Body of pancreas (tissue), 4 donors: ENCODE data around the gene KIF24. TPM values are rescaled to one million over a fixed set of nuclear protein-coding genes. Genes with fewer than 3 reads are reported as not detected.
"Not testable (repeated sequence)": the region's sequence is repeated elsewhere in the genome, so short reads cannot be mapped to it uniquely, and the experiment has no call there.

Source experiments
- ATAC-seq: fragments of 150-250 bp; one replicate; pipeline ENCODE4 v1.9.1; 2016
- DNase-seq, 4 donors: peaks; one replicate each; pipeline ENCODE4 v3.0.0-alpha.2; 2019
- H3K27ac ChIP-seq, 4 donors: fragments of 200-600 bp; sonication (generic); 1 replicate in 3 of 4; 2 replicates in 1 of 4; pipeline versions ENCODE4 v1.5.1 to v1.6.1; 2016 to 2019; ENCODE audit warnings: mild to moderate bottlenecking in 1 of 4, mixed read lengths in 1 of 4, moderate library complexity in 1 of 4
- H3K27me3 ChIP-seq, 2 donors: fragments of 200-600 bp; sonication (generic); one replicate each; pipeline ENCODE4 v1.6.0; 2016; ENCODE audit warnings: mild to moderate bottlenecking in 1 of 2
- H3K36me3 ChIP-seq, 2 donors: fragments of 200-600 bp; sonication (generic); replicated peaks in 1 of 2; 2 replicates each; pipeline ENCODE4 v1.5.1; 2016; ENCODE audit warnings: low read depth in 2 of 2; ENCODE audit not compliant: insufficient read depth in 1 of 2
- H3K4me1 ChIP-seq: fragments of 200-600 bp; sonication (generic); one replicate; pipeline ENCODE4 v1.6.0; 2016
- H3K4me3 ChIP-seq, 2 donors: fragments of 200-600 bp; sonication (generic); 1 replicate in 1 of 2; 2 replicates in 1 of 2; pipeline ENCODE4 v1.5.1; 2016 to 2019
- H3K9me3 ChIP-seq, 3 donors: fragments of 200-600 bp; sonication (generic); 1 replicate in 2 of 3; 2 replicates in 1 of 3; pipeline ENCODE4 v1.5.1; 2016
- CTCF ChIP-seq, 7 experiments: fragments of 450-650 bp in 4 of 7; fragments of 200-600 bp in 3 of 7; sonication (generic) in 3 of 7; IDR thresholded peaks; one replicate each; pipeline ENCODE4 v1.5.1; 2016 to 2019; ENCODE audit warnings: antibody characterized with exemption in 7 of 7
- POLR2A ChIP-seq, 3 donors: fragments of 450-650 bp; IDR thresholded peaks; one replicate each; pipeline ENCODE4 v1.6.1; 2016; ENCODE audit warnings: antibody characterized with exemption in 3 of 3, mild to moderate bottlenecking in 2 of 3
- WGBS, 2 donors: methylation state at CpG; one replicate each; pipeline ENCODE4 v1.1.5; 2017; 5-methylcytosine and 5-hydroxymethylcytosine counted together
- intact Hi-C: fragments of 100-400 bp; cut with DNase I; formaldehyde crosslinking; loops from one replicate; pipeline ENCODE4 v1.15.1; 2023
- total RNA-seq, 2 donors: library from RNA; depleted of rRNA; stranded (reverse); fragments of >200 nt; gene quantifications; one replicate each; pipeline ENCODE4 v1.1.0, GENCODE V29; 2016

Gene KIF24
- total RNA-seq, 2 donors from 2014 or later, result 0.26 to 0.33 TPM

- ATAC-seq, result peak; percentile 90
- H3K36me3 ChIP-seq, result no peaks in the 10 kb centered on the region
- peaks cover 75% of the 10 kb centered on the region for H3K4me1 ChIP-seq
- WGBS, 2 donors, result 29 to 62% methylated on average over 2 to 5 of the region's 5 CpGs
- H3K4me3 ChIP-seq, result no peak overlapping the region
- H3K27ac ChIP-seq, result peak overlapping the region; percentile 76 to 95 (median 87)
- no peaks in the 10 kb centered on the region for H3K27me3 ChIP-seq
- DNase-seq, result peak; percentile 87 to 93 (median 90)
- H3K9me3 ChIP-seq, result no peaks in the 10 kb centered on the region
- intact Hi-C loops, result no loop called here
- peak in 2 of 3 donors; percentile 33 to 57 for TF ChIP-seq POLR2A (IDR thresholded peaks at IDR 0.05)
- no peak for TF ChIP-seq CTCF (IDR thresholded peaks at IDR 0.05)
These were observed 14.0 kb upstream of the KIF24 start for GRCh38 chr9:34343090-34343489.

GRCh38 chr9:34341659-34342295 is 12.7 kb upstream of the KIF24 start:
- H3K36me3 ChIP-seq, result no peaks in the 10 kb centered on the region
- DNase-seq (no peak), ATAC-seq (no peak)
- H3K27ac ChIP-seq, result peak overlapping the region; percentile 76 to 95 (median 87)
- peaks cover 65% of the 10 kb centered on the region for H3K4me1 ChIP-seq
- WGBS, 2 donors, result 67 to 82% methylated on average over 3 to 7 of the region's 7 CpGs
- no peak for TF ChIP-seq CTCF (IDR thresholded peaks at IDR 0.05)
- TF ChIP-seq POLR2A (IDR thresholded peaks at IDR 0.05), result no peak
- H3K9me3 ChIP-seq, result no peaks in the 10 kb centered on the region
- H3K4me3 ChIP-seq, result no peak overlapping the region
- H3K27me3 ChIP-seq, result no peaks in the 10 kb centered on the region
- intact Hi-C loops, result no loop called here

- DNase-seq (no peak), ATAC-seq (no peak)
- Histone ChIP-seq H3K9me3 (no peaks in the 10 kb centered on the region), H3K4me1 (peaks cover 53% of the 10 kb centered on the region), H3K36me3 (no peaks in the 10 kb centered on the region), H3K27ac (no peak overlapping the region), H3K4me3 (no peak overlapping the region), H3K27me3 (no peaks in the 10 kb centered on the region)
- TF ChIP-seq CTCF (IDR thresholded peaks at IDR 0.05), result no peak
- no peak for TF ChIP-seq POLR2A (IDR thresholded peaks at IDR 0.05)
- 86 to 88% methylated on average over 2 of the region's 2 CpGs for WGBS, 2 donors
- intact Hi-C loops, result loop anchor here (5.0 kb wide), 1 partner anchor 33 kb away; no protein-coding TSS in a partner anchor
These were observed 9.8 kb upstream of the KIF24 start for GRCh38 chr9:34338665-34339385.

- H3K4me1 ChIP-seq, result peaks cover 49% of the 10 kb centered on the region
- not testable (repeated sequence) for H3K36me3 ChIP-seq
These were observed 9.0 kb upstream of the KIF24 start for GRCh38 chr9:34338079-34338478.

GRCh38 chr9:34337403-34337802 is 8.3 kb upstream of the KIF24 start:
- H3K9me3 ChIP-seq, result no peaks in the 10 kb centered on the region
- intact Hi-C loops, result loop anchor here (5.0 kb wide), 1 partner anchor 35 kb away; no protein-coding TSS in a partner anchor
- ATAC-seq (no peak), DNase-seq (no peak)
- TF ChIP-seq CTCF (IDR thresholded peaks at IDR 0.05), result no peak
- peaks cover 48% of the 10 kb centered on the region for H3K4me1 ChIP-seq
- WGBS, 2 donors, result 88 to 100% methylated on average over 1 to 2 of the region's 2 CpGs
- no peak overlapping the region for H3K4me3 ChIP-seq
- H3K36me3 ChIP-seq, result no peaks in the 10 kb centered on the region
- H3K27ac ChIP-seq, result no peak overlapping the region
- H3K27me3 ChIP-seq, result no peaks in the 10 kb centered on the region

More at GRCh38 chr9:34338079-34338478, 9.0 kb upstream of the KIF24 start:
- not testable (repeated sequence) for DNase-seq, H3K27me3 ChIP-seq, ATAC-seq, H3K9me3 ChIP-seq, H3K4me3 ChIP-seq, H3K27ac ChIP-seq
- intact Hi-C loops, result loop anchor here (5.0 kb wide), 1 partner anchor 34 kb away; no protein-coding TSS in a partner anchor
